SK-N-MC (cell line): ENCODE measurements around the gene ZDHHC1.

Experiments used
- DNase-seq: peaks from one replicate; pipeline ENCODE4 v3.0.0-alpha.2; 2011; ENCODE audit warnings: low read depth, low spot score
- H3K27ac ChIP-seq: fragments of 200-600 bp; sonication (generic); 2 replicates; pipeline ENCODE4 v1.5.1; 2016; ENCODE audit warnings: mixed run types
- H3K36me3 ChIP-seq: fragments of 200-600 bp; sonication (generic); 2 replicates; pipeline ENCODE4 v1.6.1; 2017; ENCODE audit warnings: antibody characterized with exemption, low read length, mixed read lengths; ENCODE audit not compliant: insufficient read depth
- H3K4me3 ChIP-seq: fragments of 200-600 bp; sonication (generic); 2 replicates; pipeline ENCODE4 v1.5.1; 2016
- H3K9ac ChIP-seq: fragments of 200-600 bp; sonication (generic); 2 replicates; pipeline ENCODE4 v1.8.0; 2017; ENCODE audit warnings: mixed run types, mixed read lengths; ENCODE audit not compliant: insufficient read length
- H3K9me3 ChIP-seq: fragments of 200-600 bp; sonication (generic); 2 replicates; pipeline ENCODE4 v1.6.1; 2017; ENCODE audit warnings: low read depth, mild to moderate bottlenecking, antibody characterized with exemption, low read length, moderate library complexity, mixed read lengths
- EZH2 ChIP-seq: fragments of 200-600 bp; sonication (generic); IDR thresholded peaks from one replicate; pipeline ENCODE4 v1.6.1; 2017; ENCODE audit warnings: antibody characterized with exemption
- FOXP2 ChIP-seq: optimal IDR thresholded peaks from 2 replicates; pipeline ENCODE3; 2011; ENCODE audit warnings: mild to moderate bottlenecking, moderate library complexity; ENCODE audit not compliant: insufficient read depth; ENCODE audit errors: extremely low read length, control extremely low read depth
- POLR2AphosphoS5 ChIP-seq: IDR thresholded peaks from 2 replicates; pipeline ENCODE4 v1.6.1; 2012; ENCODE audit warnings: mild to moderate bottlenecking, low read depth, low read length, borderline replicate concordance

The ZDHHC1 gene

GRCh38 chr16:67390816-67391423 lies 25.4 kb downstream of the ZDHHC1 start:
- DNase-seq = no peak
- H3K9ac ChIP-seq = no peak overlapping the region
- no peaks in the 10 kb centered on the region for H3K9me3 ChIP-seq
- no peak for TF ChIP-seq POLR2AphosphoS5
- no peak for TF ChIP-seq EZH2
- TF ChIP-seq FOXP2 = no peak
- H3K4me3 ChIP-seq = no peak overlapping the region
- no peak overlapping the region for H3K27ac ChIP-seq
- H3K36me3 ChIP-seq = no peaks in the 10 kb centered on the region

GRCh38 chr16:67389911-67390815 lies 26.1 kb downstream of the ZDHHC1 start:
- H3K9ac ChIP-seq = no peak overlapping the region
- no peaks in the 10 kb centered on the region for H3K9me3 ChIP-seq
- no peaks in the 10 kb centered on the region for H3K36me3 ChIP-seq
- H3K4me3 ChIP-seq = no peak overlapping the region
- no peak for DNase-seq
- no peak for TF ChIP-seq FOXP2
- no peak for TF ChIP-seq EZH2
- no peak for TF ChIP-seq POLR2AphosphoS5
- H3K27ac ChIP-seq = no peak overlapping the region

GRCh38 chr16:67388591-67388990 lies 27.7 kb downstream of the ZDHHC1 start:
- Histone ChIP-seq H3K9ac (no peak overlapping the region), H3K9me3 (no peaks in the 10 kb centered on the region), H3K27ac (no peak overlapping the region), H3K36me3 (no peaks in the 10 kb centered on the region), H3K4me3 (no peak overlapping the region)
- no peak for DNase-seq
- TF ChIP-seq FOXP2 = no peak
- TF ChIP-seq POLR2AphosphoS5 = no peak
- TF ChIP-seq EZH2 = no peak

GRCh38 chr16:67388191-67388590 lies 28.1 kb downstream of the ZDHHC1 start:
- H3K27ac ChIP-seq = no peak overlapping the region
- no peak overlapping the region for H3K4me3 ChIP-seq
- no peak for TF ChIP-seq POLR2AphosphoS5
- no peak for TF ChIP-seq EZH2
- no peak for TF ChIP-seq FOXP2

GRCh38 chr16:67387479-67388079 lies 28.7 kb downstream of the ZDHHC1 start:
- Histone ChIP-seq H3K9ac (no peak overlapping the region), H3K4me3 (no peak overlapping the region), H3K27ac (no peak overlapping the region), H3K36me3 (no peaks in the 10 kb centered on the region), H3K9me3 (no peaks in the 10 kb centered on the region)
- DNase-seq = no peak
- TF ChIP-seq POLR2AphosphoS5 (no peak), FOXP2 (no peak), EZH2 (no peak)

More at GRCh38 chr16:67388191-67388590, 28.1 kb downstream of the ZDHHC1 start:
- H3K36me3 ChIP-seq = no peaks in the 10 kb centered on the region
- H3K9me3 ChIP-seq = no peaks in the 10 kb centered on the region
- H3K9ac ChIP-seq = no peak overlapping the region
- no peak for DNase-seq

GRCh38 chr16:67386861-67387455 lies 29.3 kb downstream of the ZDHHC1 start:
- H3K36me3 ChIP-seq = no peaks in the 10 kb centered on the region
- H3K9ac ChIP-seq = no peak overlapping the region
- H3K4me3 ChIP-seq = no peak overlapping the region
- no peak overlapping the region for H3K27ac ChIP-seq
- H3K9me3 ChIP-seq = no peaks in the 10 kb centered on the region
- TF ChIP-seq FOXP2 = no peak
- no peak for TF ChIP-seq EZH2
- no peak for TF ChIP-seq POLR2AphosphoS5
- DNase-seq = no peak

- DNase-seq = no peak
- Histone ChIP-seq H3K36me3 (no peaks in the 10 kb centered on the region), H3K9ac (no peak overlapping the region), H3K27ac (no peak overlapping the region), H3K4me3 (no peak overlapping the region), H3K9me3 (no peaks in the 10 kb centered on the region)
- no peak for TF ChIP-seq FOXP2
- TF ChIP-seq EZH2 = no peak
- TF ChIP-seq POLR2AphosphoS5 = no peak
These were observed 31.3 kb downstream of the ZDHHC1 start for GRCh38 chr16:67384778-67385510.

GRCh38 chr16:67383284-67383683 lies 33.0 kb downstream of the ZDHHC1 start:
- H3K9ac ChIP-seq = no peak overlapping the region
- H3K4me3 ChIP-seq = no peak overlapping the region
- no peak for DNase-seq
- no peaks in the 10 kb centered on the region for H3K36me3 ChIP-seq
- H3K27ac ChIP-seq = no peak overlapping the region
- TF ChIP-seq EZH2 = no peak
- TF ChIP-seq FOXP2 = no peak
- no peak for TF ChIP-seq POLR2AphosphoS5
- no peaks in the 10 kb centered on the region for H3K9me3 ChIP-seq
